Measurements from ENCODE around the gene PGM5. TPM values are rescaled to one million over a fixed set of nuclear protein-coding genes. Genes with fewer than 3 reads are reported as not detected.

Gene PGM5
- total and polyA plus RNA-seq, 2 of the 4 experiments (the other 2 are of a cell fraction): 8.3 to 14.7 TPM

DNA sequence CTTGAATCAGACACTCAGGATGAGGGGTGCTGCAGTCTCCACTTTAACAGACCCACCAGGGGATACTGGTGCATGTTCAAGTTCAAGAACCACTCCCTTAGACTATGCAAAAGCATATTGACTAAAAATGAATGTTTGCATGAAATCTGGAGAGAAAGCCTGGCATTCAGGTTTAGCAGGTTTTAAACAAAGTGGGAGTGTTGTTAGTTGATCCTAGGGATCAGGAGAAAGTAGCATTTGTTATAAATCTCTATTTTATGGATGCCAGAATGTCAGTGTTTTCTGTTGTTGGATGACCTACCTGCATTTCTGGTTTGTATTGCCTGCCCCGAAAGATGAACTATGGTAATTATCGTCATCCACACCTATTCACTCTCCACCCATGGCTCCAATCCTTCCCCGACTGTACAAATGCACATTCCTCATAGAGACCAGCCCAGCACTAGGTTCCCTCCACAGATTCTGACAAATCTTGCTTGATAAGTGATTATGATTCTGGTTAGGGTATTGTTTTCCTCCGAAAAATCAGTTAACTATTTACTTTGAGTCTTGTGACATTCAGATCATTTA, 167.0 kb downstream of the PGM5 start:
- ChIA-PET POLR2A (ENCODE audit: unreplicated experiment) (no interaction called here), CTCF (no interaction called here)
- H3K4me1 ChIP-seq (ENCODE audit: control insufficient read depth, insufficient read depth, low read length): no peaks in the 10 kb centered on the region
- H3K23ac ChIP-seq (ENCODE audit: low read depth, low read length): no peak overlapping the region
- intact Hi-C loops (cut with micrococcal nuclease) (no loop called here), in situ Hi-C loops (cut with MboI; ENCODE audit: low sequenced_read_pairs) (no loop called here), dilution Hi-C loops (cut with HindIII; ENCODE audit: low sequenced_read_pairs, unreplicated experiment) (no loop called here)
- H3K4me3 ChIP-seq (ENCODE audit: insufficient read depth, low read depth, low read length): no peak overlapping the region
- no TSS peak for BruUV-seq (replicated peaks)
- no peak overlapping the region for H3K9ac ChIP-seq (ENCODE audit: low read depth, low read length)
- H2AFZ ChIP-seq (replicated peaks; ENCODE audit: low read length, poor library complexity): no peak overlapping the region
- no peak overlapping the region for H4K91ac ChIP-seq (ENCODE audit: insufficient read depth, low read depth, low read length)
- H3K27ac ChIP-seq (ENCODE audit: insufficient read depth, low read length): no peak overlapping the region
- H2BK5ac ChIP-seq (ENCODE audit: low read depth, low read length, poor library complexity, severe bottlenecking): no peak overlapping the region
- H4K5ac ChIP-seq (ENCODE audit: low read depth, low read length): no peak overlapping the region
- TF ChIP-seq RCOR1 (IDR thresholded peaks at IDR 0.05; ENCODE audit: insufficient replicate concordance, low read length) (no peak), MAZ (IDR thresholded peaks at IDR 0.05; ENCODE audit: borderline replicate concordance, low read depth, low read length) (no peak), CHD1 (IDR thresholded peaks at IDR 0.05; ENCODE audit: low read depth, low read length) (no peak), POLR2A (IDR thresholded peaks at IDR 0.05; ENCODE audit: low read depth, low read length) (no peak), SMC3 (IDR thresholded peaks at IDR 0.05; ENCODE audit: low read depth, low read length) (no peak), CEBPB (IDR thresholded peaks at IDR 0.05; ENCODE audit: low read depth, low read length) (no peak), RAD21 (IDR thresholded peaks at IDR 0.05; ENCODE audit: low read length) (no peak), RFX5 (IDR thresholded peaks at IDR 0.05; ENCODE audit: low read depth, low read length) (no peak)
- TF ChIP-seq, protein P1, sequence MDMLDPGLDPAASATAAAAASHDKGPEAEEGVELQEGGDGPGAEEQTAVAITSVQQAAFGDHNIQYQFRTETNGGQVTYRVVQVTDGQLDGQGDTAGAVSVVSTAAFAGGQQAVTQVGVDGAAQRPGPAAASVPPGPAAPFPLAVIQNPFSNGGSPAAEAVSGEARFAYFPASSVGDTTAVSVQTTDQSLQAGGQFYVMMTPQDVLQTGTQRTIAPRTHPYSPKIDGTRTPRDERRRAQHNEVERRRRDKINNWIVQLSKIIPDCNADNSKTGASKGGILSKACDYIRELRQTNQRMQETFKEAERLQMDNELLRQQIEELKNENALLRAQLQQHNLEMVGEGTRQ (IDR thresholded peaks at IDR 0.05; ENCODE audit: low read depth, low read length): no peak
- TF ChIP-seq, protein P2, sequence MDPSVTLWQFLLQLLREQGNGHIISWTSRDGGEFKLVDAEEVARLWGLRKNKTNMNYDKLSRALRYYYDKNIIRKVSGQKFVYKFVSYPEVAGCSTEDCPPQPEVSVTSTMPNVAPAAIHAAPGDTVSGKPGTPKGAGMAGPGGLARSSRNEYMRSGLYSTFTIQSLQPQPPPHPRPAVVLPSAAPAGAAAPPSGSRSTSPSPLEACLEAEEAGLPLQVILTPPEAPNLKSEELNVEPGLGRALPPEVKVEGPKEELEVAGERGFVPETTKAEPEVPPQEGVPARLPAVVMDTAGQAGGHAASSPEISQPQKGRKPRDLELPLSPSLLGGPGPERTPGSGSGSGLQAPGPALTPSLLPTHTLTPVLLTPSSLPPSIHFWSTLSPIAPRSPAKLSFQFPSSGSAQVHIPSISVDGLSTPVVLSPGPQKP (IDR thresholded peaks at IDR 0.05; ENCODE audit: borderline replicate concordance, low read depth, low read length): no peak
- TF ChIP-seq, protein P3, sequence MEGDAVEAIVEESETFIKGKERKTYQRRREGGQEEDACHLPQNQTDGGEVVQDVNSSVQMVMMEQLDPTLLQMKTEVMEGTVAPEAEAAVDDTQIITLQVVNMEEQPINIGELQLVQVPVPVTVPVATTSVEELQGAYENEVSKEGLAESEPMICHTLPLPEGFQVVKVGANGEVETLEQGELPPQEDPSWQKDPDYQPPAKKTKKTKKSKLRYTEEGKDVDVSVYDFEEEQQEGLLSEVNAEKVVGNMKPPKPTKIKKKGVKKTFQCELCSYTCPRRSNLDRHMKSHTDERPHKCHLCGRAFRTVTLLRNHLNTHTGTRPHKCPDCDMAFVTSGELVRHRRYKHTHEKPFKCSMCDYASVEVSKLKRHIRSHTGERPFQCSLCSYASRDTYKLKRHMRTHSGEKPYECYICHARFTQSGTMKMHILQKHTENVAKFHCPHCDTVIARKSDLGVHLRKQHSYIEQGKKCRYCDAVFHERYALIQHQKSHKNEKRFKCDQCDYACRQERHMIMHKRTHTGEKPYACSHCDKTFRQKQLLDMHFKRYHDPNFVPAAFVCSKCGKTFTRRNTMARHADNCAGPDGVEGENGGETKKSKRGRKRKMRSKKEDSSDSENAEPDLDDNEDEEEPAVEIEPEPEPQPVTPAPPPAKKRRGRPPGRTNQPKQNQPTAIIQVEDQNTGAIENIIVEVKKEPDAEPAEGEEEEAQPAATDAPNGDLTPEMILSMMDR (conservative IDR thresholded peaks at IDR 0.05; ENCODE audit: low read depth, low read length): no peak
- H3K56ac ChIP-seq (ENCODE audit: extremely low read depth, insufficient read depth, low read length): no peak overlapping the region
- H4K8ac ChIP-seq (ENCODE audit: low read depth in 2 of 2, low read length in 2 of 2): no peak overlapping the region
- no peak overlapping the region for H2BK120ac ChIP-seq (ENCODE audit: low read depth, low read length)
- H3K9me1 ChIP-seq (ENCODE audit: insufficient read depth, low read length): no peaks in the 10 kb centered on the region
- H3K4me2 ChIP-seq (ENCODE audit: low read depth, low read length): no peak overlapping the region
- H3K18ac ChIP-seq (ENCODE audit: low read depth, low read length): no peak overlapping the region
- H3K9me3 ChIP-seq (ENCODE audit: control insufficient read depth, insufficient read depth, low read length): no peaks in the 10 kb centered on the region
- H2AK5ac ChIP-seq (ENCODE audit: low read depth, low read length): no peak overlapping the region
- no peak overlapping the region for H2BK15ac ChIP-seq (ENCODE audit: low read depth, low read length)
- no peak overlapping the region for H2BK20ac ChIP-seq (ENCODE audit: low read depth, low read length)
- WGBS, 2 experiments (ENCODE audit: extremely low coverage in 2 of 2, insufficient read length in 1 of 2): no CpG with 5 or more reads among the region's 4 CpGs
- no peak overlapping the region for H3K4ac ChIP-seq (ENCODE audit: low read depth, low read length)
- H4K20me1 ChIP-seq (ENCODE audit: insufficient read depth, low read length): no peaks in the 10 kb centered on the region
- H2AK9ac ChIP-seq (replicated peaks; ENCODE audit: low read depth, low read length, poor library complexity): no peak overlapping the region
- no peaks in the 10 kb centered on the region for H3K36me3 ChIP-seq (ENCODE audit: control insufficient read depth, insufficient read depth, low read length)
- no peak overlapping the region for H3K14ac ChIP-seq (replicated peaks; ENCODE audit: low read depth, low read length)
- no peak for DNase-seq
- no peaks in the 10 kb centered on the region for H3K27me3 ChIP-seq (ENCODE audit: control insufficient read depth, insufficient read depth, low read length)
- H3K79me1 ChIP-seq (ENCODE audit: low read depth in 1 of 2, low read length in 2 of 2): no peaks in the 10 kb centered on the region
- no peak for ATAC-seq (ENCODE audit: low read depth)
